Measurements from ENCODE around the gene CARD16. TPM values are rescaled to one million over a fixed set of nuclear protein-coding genes. Genes with fewer than 3 reads are reported as not detected.
"Not testable (repeated sequence)": the region's sequence is repeated elsewhere in the genome, so short reads cannot be mapped to it uniquely, and the experiment has no call there.

Gene CARD16
- total and polyA plus RNA-seq, 2 donors from 2014 or later, result 16.2 to 24.4 TPM

- no peak for FAIRE-seq
- peaks cover 0 to 2% (median 0%) of the 10 kb centered on the region in 3 donors for H3K9me3 ChIP-seq (ENCODE audit: control insufficient read depth in 2 of 3, insufficient read depth in 1 of 3, low read length in 3 of 3)
- intact Hi-C loops (cut with DNase I), result no loop called here
- DNase-seq, result no peak
- peak within 1 kb of the TSS; percentile 45 to 56 for H3K27ac ChIP-seq (ENCODE audit: low read depth in 2 of 2, low read length in 2 of 2)
- H3K9ac ChIP-seq (ENCODE audit: low read length in 3 of 3), result peak within 1 kb of the TSS in 1 of 3 donors; percentile 52
- no peaks in the 10 kb centered on the region for H3K36me3 ChIP-seq (ENCODE audit: control insufficient read depth in 2 of 3, insufficient read depth in 3 of 3, low read length in 3 of 3)
- TF ChIP-seq CTCF (IDR thresholded peaks at IDR 0.05; ENCODE audit: borderline replicate concordance, extremely low read depth, insufficient read depth), result no peak
- H3K4me1 ChIP-seq (ENCODE audit: control insufficient read depth in 2 of 3, insufficient read depth in 2 of 3, low read depth in 1 of 3, low read length in 3 of 3), result no peaks in the 10 kb centered on the region
- peak within 1 kb of the TSS in 2 of 3 donors; percentile 57 to 59 for H3K4me3 ChIP-seq (ENCODE audit: low read length in 3 of 3)
- H3K27me3 ChIP-seq (ENCODE audit: control insufficient read depth, insufficient read depth, low read length), result no peaks in the 10 kb centered on the region
Observed at GRCh38 chr11:105034813-105035620, 10.1 kb downstream of the CARD16 start, which contains the start of gene CASP1. CASP1 (minus strand) TSS chr11:105035144; CDS start chr11:105035113, 31 bp downstream.

- peak overlapping the region in 2 of 3 donors; percentile 57 to 59 for H3K4me3 ChIP-seq (ENCODE audit: low read length in 3 of 3)
- H3K9me3 ChIP-seq (ENCODE audit: control insufficient read depth in 2 of 3, insufficient read depth in 1 of 3, low read length in 3 of 3); H3K4me1 ChIP-seq (ENCODE audit: control insufficient read depth in 2 of 3, insufficient read depth in 2 of 3, low read depth in 1 of 3, low read length in 3 of 3); DNase-seq; H3K36me3 ChIP-seq (ENCODE audit: control insufficient read depth in 2 of 3, insufficient read depth in 3 of 3, low read length in 3 of 3); intact Hi-C loops (cut with DNase I); FAIRE-seq; H3K27me3 ChIP-seq (ENCODE audit: control insufficient read depth, insufficient read depth, low read length): not testable (repeated sequence)
- peak overlapping the region in 1 of 3 donors; percentile 52 for H3K9ac ChIP-seq (ENCODE audit: low read length in 3 of 3)
- peak overlapping the region; percentile 45 to 56 for H3K27ac ChIP-seq (ENCODE audit: low read depth in 2 of 2, low read length in 2 of 2)
Observed at GRCh38 chr11:105034388-105034787, 10.7 kb downstream of the CARD16 start.

GRCh38 chr11:105033781-105034180 lies 11.4 kb downstream of the CARD16 start:
- peaks cover 0 to 2% (median 0%) of the 10 kb centered on the region in 3 donors for H3K9me3 ChIP-seq (ENCODE audit: control insufficient read depth in 2 of 3, insufficient read depth in 1 of 3, low read length in 3 of 3)
- H3K27ac ChIP-seq (ENCODE audit: low read depth in 2 of 2, low read length in 2 of 2), result peak overlapping the region in 1 of 2 donors; percentile 17
- no peak for TF ChIP-seq CTCF (IDR thresholded peaks at IDR 0.05; ENCODE audit: borderline replicate concordance, extremely low read depth, insufficient read depth)
- DNase-seq (no peak), FAIRE-seq (no peak)
- H3K4me1 ChIP-seq (ENCODE audit: control insufficient read depth in 2 of 3, insufficient read depth in 2 of 3, low read depth in 1 of 3, low read length in 3 of 3), result no peaks in the 10 kb centered on the region
- H3K36me3 ChIP-seq (ENCODE audit: control insufficient read depth in 2 of 3, insufficient read depth in 3 of 3, low read length in 3 of 3), result no peaks in the 10 kb centered on the region
- H3K27me3 ChIP-seq (ENCODE audit: control insufficient read depth, insufficient read depth, low read length), result no peaks in the 10 kb centered on the region
- H3K4me3 ChIP-seq (ENCODE audit: low read length in 3 of 3), result peak overlapping the region in 2 of 3 donors; percentile 57 to 59
- H3K9ac ChIP-seq (ENCODE audit: low read length in 3 of 3), result no peak overlapping the region
- intact Hi-C loops (cut with DNase I), result no loop called here

- DNase-seq (no peak), FAIRE-seq (no peak)
- H3K9me3 ChIP-seq (ENCODE audit: control insufficient read depth in 2 of 3, insufficient read depth in 1 of 3, low read length in 3 of 3), result peaks cover 0 to 2% (median 0%) of the 10 kb centered on the region in 3 donors
- TF ChIP-seq CTCF (IDR thresholded peaks at IDR 0.05; ENCODE audit: borderline replicate concordance, extremely low read depth, insufficient read depth), result no peak
- peak overlapping the region in 2 of 3 donors; percentile 0 to 41 for H3K4me3 ChIP-seq (ENCODE audit: low read length in 3 of 3)
- H3K4me1 ChIP-seq (ENCODE audit: control insufficient read depth in 2 of 3, insufficient read depth in 2 of 3, low read depth in 1 of 3, low read length in 3 of 3), result no peaks in the 10 kb centered on the region
- no peak overlapping the region for H3K9ac ChIP-seq (ENCODE audit: low read length in 3 of 3)
- intact Hi-C loops (cut with DNase I), result no loop called here
- no peak overlapping the region for H3K27ac ChIP-seq (ENCODE audit: low read depth in 2 of 2, low read length in 2 of 2)
- no peaks in the 10 kb centered on the region for H3K27me3 ChIP-seq (ENCODE audit: control insufficient read depth, insufficient read depth, low read length)
- H3K36me3 ChIP-seq (ENCODE audit: control insufficient read depth in 2 of 3, insufficient read depth in 3 of 3, low read length in 3 of 3), result no peaks in the 10 kb centered on the region
Observed at GRCh38 chr11:105033343-105033742, 11.8 kb downstream of the CARD16 start.

All from kidney (tissue), 14 donors.